ENCODE results near the gene PPP4C. TPM values are rescaled to one million over a fixed set of nuclear protein-coding genes. Genes with fewer than 3 reads are reported as not detected.

The PPP4C gene
- polyA plus RNA-seq (2013, experiment 1 of 2): 112 TPM
- polyA plus RNA-seq (2013, experiment 2 of 2): 110 TPM

DNA sequence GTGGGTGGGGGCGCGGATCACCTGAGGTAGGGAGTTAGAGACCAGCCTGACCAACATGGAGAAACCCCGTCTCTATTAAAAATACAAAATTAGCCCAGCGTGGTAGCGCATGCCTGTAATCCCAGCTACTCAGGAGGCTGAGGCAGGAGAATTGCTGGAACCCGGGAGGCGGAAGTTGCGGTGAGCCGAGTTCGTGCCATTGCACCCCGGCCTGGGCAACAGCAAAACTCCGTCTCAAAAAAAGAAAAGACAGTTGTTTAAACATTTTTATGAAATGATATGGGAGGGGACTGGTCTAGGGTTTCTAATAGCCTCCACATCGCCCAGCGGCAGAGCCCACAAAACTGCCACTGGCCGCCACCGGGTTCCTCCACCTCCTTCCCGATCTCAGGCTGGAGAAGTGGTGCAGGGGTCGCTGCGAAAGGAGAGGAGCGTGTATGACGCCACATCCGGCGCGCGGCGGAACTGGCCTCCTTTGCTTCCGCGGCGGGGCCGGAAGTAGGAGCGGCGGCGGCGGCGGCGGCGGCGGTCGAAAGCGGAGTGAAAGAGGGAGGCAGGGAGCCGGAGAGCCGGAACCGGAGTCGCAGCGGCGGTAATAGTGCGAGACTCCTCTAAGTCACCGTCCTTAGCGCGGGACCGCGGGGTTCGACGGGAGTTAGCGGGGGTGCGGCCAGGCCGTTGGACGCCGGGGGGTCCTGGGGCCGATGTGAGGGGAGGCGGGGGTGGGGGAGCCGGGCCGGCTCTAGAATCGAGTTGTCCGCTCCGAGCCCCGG, at the start of gene PPP4C:
Gene PPP4C, plus strand, starts transcription at position 492 of the 773 bp plus-strand sequence. CDS start 384 bp downstream, outside the sequence.
- peak within 1 kb of the TSS; percentile 77 for H3K27ac ChIP-seq (replicated peaks; ENCODE audit: low read length)
- no peak within 1 kb of the TSS for H2BK120ac ChIP-seq (ENCODE audit: low read depth, low read length)
- H2BK5ac ChIP-seq (ENCODE audit: low read length): peak within 1 kb of the TSS; percentile 91
- H3K9me3 ChIP-seq (replicated peaks in 1 of 2; ENCODE audit: control insufficient read depth in 2 of 2, insufficient read depth in 1 of 2, low read depth in 1 of 2, low read length in 2 of 2): no peaks in the 10 kb centered on the region
- H3K79me1 ChIP-seq (ENCODE audit: low read depth, low read length): peaks cover 19% of the 10 kb centered on the region
- H3K9ac ChIP-seq (ENCODE audit: low read depth, low read length, poor library complexity): peak within 1 kb of the TSS; percentile 98
- H2BK12ac ChIP-seq (ENCODE audit: low read length): no peak within 1 kb of the TSS
- H3K18ac ChIP-seq (ENCODE audit: low read length): peak within 1 kb of the TSS; percentile 97
- peaks cover 0 to 2% (median 0%) of the 10 kb centered on the region in 3 experiments for H3K27me3 ChIP-seq (ENCODE audit: control insufficient read depth in 3 of 3, insufficient read depth in 3 of 3, low read depth in 1 of 3, low read length in 3 of 3)
- H3K4me2 ChIP-seq (ENCODE audit: insufficient read depth, low read length, poor library complexity, severe bottlenecking): peak within 1 kb of the TSS; percentile 92
- H3K23ac ChIP-seq (ENCODE audit: low read depth, low read length, poor library complexity): peak within 1 kb of the TSS; percentile 98
- H3K4me1 ChIP-seq (ENCODE audit: control insufficient read depth in 2 of 2, insufficient read depth in 1 of 2, low read depth in 1 of 2, low read length in 2 of 2): peaks cover 4 to 6% of the 10 kb centered on the region in 2 donors
- no peak within 1 kb of the TSS for H3K4ac ChIP-seq (ENCODE audit: low read length)
- H2AK5ac ChIP-seq (ENCODE audit: low read depth, low read length): peak within 1 kb of the TSS; percentile 95
- peak within 1 kb of the TSS; percentile 78 for H3K14ac ChIP-seq (ENCODE audit: low read length)
- no peak within 1 kb of the TSS for H4K8ac ChIP-seq (ENCODE audit: low read depth, low read length)
- H3K4me3 ChIP-seq (ENCODE audit: low read length in 2 of 2): peak within 1 kb of the TSS; percentile 96 to 97
- no peak within 1 kb of the TSS for H4K91ac ChIP-seq (ENCODE audit: low read depth, low read length, poor library complexity)
- no CpG with 5 or more reads among the region's 67 CpGs for WGBS, 2 donors (ENCODE audit: extremely low coverage in 2 of 2, insufficient read length in 2 of 2, insufficient replicate concordance in 1 of 2)
- peak within 1 kb of the TSS; percentile 95 for H2AFZ ChIP-seq (ENCODE audit: low read length)
- peak within 1 kb of the TSS; percentile 13 for H2BK15ac ChIP-seq (ENCODE audit: low read length)
- H3K36me3 ChIP-seq (replicated peaks in 1 of 2; ENCODE audit: control insufficient read depth in 2 of 2, insufficient read depth in 2 of 2, low read length in 2 of 2): peaks cover 31 to 62% of the 10 kb centered on the region in 2 donors
- DNase-seq (ENCODE audit: low spot score): peak; percentile 78

DNA sequence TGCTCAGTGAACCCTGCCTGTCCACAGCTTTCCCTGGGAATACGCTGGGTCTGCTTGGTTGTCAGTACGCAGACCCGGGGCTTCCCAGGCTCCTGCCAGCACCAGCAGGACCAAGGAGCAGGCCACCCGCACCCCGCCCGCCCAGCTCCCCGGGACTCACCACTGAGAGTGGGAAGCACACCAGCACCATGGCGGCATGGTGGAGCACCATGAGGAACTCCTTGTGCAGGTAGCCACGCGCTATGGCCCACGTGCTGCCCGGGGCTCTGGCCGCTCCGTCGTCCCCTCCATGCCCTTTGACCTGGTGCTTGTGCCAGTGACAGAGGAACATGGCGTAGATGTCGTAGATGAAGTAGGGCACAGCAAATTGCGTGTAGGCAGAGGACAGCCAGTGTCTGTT, 49.3 kb upstream of the PPP4C start:
- no peak overlapping the region for H3K18ac ChIP-seq (ENCODE audit: low read length)
- no peak overlapping the region for H3K4me2 ChIP-seq (ENCODE audit: insufficient read depth, low read length, poor library complexity, severe bottlenecking)
- H3K79me1 ChIP-seq (ENCODE audit: low read depth, low read length): peaks cover 2% of the 10 kb centered on the region
- no peak overlapping the region for H2BK15ac ChIP-seq (ENCODE audit: low read length)
- H3K4me3 ChIP-seq (ENCODE audit: low read length in 2 of 2): no peak overlapping the region
- H3K9me3 ChIP-seq (replicated peaks in 1 of 2; ENCODE audit: control insufficient read depth in 2 of 2, insufficient read depth in 1 of 2, low read depth in 1 of 2, low read length in 2 of 2): no peaks in the 10 kb centered on the region
- DNase-seq (ENCODE audit: low spot score): no peak
- WGBS, 2 donors (ENCODE audit: extremely low coverage in 2 of 2, insufficient read length in 2 of 2, insufficient replicate concordance in 1 of 2): no CpG with 5 or more reads among the region's 18 CpGs
- peak overlapping the region; percentile 65 for H3K14ac ChIP-seq (ENCODE audit: low read length)
- peak overlapping the region; percentile 69 for H3K23ac ChIP-seq (ENCODE audit: low read depth, low read length, poor library complexity)
- H3K27me3 ChIP-seq (ENCODE audit: control insufficient read depth in 3 of 3, insufficient read depth in 3 of 3, low read depth in 1 of 3, low read length in 3 of 3): peaks cover 0 to 24% (median 0%) of the 10 kb centered on the region in 3 experiments
- no peak overlapping the region for H4K91ac ChIP-seq (ENCODE audit: low read depth, low read length, poor library complexity)
- no peak overlapping the region for H3K27ac ChIP-seq (replicated peaks; ENCODE audit: low read length)
- H3K4ac ChIP-seq (ENCODE audit: low read length): no peak overlapping the region
- H3K9ac ChIP-seq (ENCODE audit: low read depth, low read length, poor library complexity): peak overlapping the region; percentile 56
- no peak overlapping the region for H2AFZ ChIP-seq (ENCODE audit: low read length)
- H2BK5ac ChIP-seq (ENCODE audit: low read length): no peak overlapping the region
- no peak overlapping the region for H4K8ac ChIP-seq (ENCODE audit: low read depth, low read length)
- peaks cover 6 to 17% of the 10 kb centered on the region in 2 donors for H3K4me1 ChIP-seq (ENCODE audit: control insufficient read depth in 2 of 2, insufficient read depth in 1 of 2, low read depth in 1 of 2, low read length in 2 of 2)
- H3K36me3 ChIP-seq (replicated peaks in 1 of 2; ENCODE audit: control insufficient read depth in 2 of 2, insufficient read depth in 2 of 2, low read length in 2 of 2): peaks cover 0 to 7% of the 10 kb centered on the region in 2 donors
- no peak overlapping the region for H2AK5ac ChIP-seq (ENCODE audit: low read depth, low read length)
- no peak overlapping the region for H2BK120ac ChIP-seq (ENCODE audit: low read depth, low read length)
- no peak overlapping the region for H2BK12ac ChIP-seq (ENCODE audit: low read length)

DNA sequence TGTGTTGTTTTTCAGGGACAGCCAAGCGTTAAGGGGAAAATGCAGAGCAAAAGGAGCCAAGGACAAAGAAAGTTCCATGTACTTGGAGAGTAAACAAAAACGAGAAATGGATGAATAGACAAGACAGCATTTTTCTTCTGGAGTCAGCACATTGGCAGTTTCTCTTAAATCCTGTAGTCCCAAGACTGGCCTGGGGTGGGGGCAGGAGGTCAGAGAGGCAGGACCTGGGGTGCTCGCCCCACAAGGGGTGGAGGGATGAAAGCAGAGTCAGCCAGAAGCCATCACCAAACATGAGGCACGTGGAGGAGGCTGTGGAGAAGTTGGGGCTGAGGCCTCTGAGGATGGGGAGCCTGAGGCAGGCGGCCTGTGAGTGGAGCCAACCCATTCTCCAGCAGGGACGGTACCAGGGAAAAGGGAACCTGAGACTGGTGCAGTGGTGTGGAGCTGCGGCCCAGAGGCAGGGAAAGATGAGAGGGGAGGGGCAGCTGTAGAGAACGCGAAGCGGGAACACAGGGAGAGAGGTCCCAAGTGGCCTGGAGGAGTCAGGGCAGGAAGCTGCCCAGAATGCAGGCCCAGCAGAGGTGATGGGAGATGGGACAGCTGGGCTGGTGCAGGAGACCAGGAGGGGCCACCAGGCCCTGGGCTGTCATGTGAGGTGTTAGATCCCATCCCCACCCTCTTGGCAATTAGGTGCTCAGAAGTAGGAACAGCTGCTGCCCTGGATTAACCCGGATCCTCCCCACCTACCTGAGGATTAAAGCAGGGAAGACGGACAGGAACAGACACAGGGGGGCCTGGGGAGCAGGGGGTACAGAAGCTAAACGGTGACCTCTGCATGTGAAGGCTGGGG, 48.0 kb upstream of the PPP4C start:
- Histone ChIP-seq H4K91ac (ENCODE audit: low read depth, low read length, poor library complexity) (no peak overlapping the region), H3K4me3 (ENCODE audit: low read length in 2 of 2) (no peak overlapping the region), H3K4me2 (ENCODE audit: insufficient read depth, low read length, poor library complexity, severe bottlenecking) (no peak overlapping the region), H2BK5ac (ENCODE audit: low read length) (no peak overlapping the region), H2BK12ac (ENCODE audit: low read length) (no peak overlapping the region), H3K4ac (ENCODE audit: low read length) (no peak overlapping the region), H3K9me3 (replicated peaks in 1 of 2; ENCODE audit: control insufficient read depth in 2 of 2, insufficient read depth in 1 of 2, low read depth in 1 of 2, low read length in 2 of 2) (no peaks in the 10 kb centered on the region), H3K79me1 (ENCODE audit: low read depth, low read length) (no peaks in the 10 kb centered on the region), H2BK120ac (ENCODE audit: low read depth, low read length) (no peak overlapping the region), H3K23ac (ENCODE audit: low read depth, low read length, poor library complexity) (no peak overlapping the region), H4K8ac (ENCODE audit: low read depth, low read length) (no peak overlapping the region), H2AFZ (ENCODE audit: low read length) (no peak overlapping the region), H3K27ac (replicated peaks; ENCODE audit: low read length) (no peak overlapping the region), H3K9ac (ENCODE audit: low read depth, low read length, poor library complexity) (no peak overlapping the region), H3K4me1 (ENCODE audit: control insufficient read depth in 2 of 2, insufficient read depth in 1 of 2, low read depth in 1 of 2, low read length in 2 of 2) (peaks cover 12 to 24% of the 10 kb centered on the region in 2 donors), H3K36me3 (replicated peaks in 1 of 2; ENCODE audit: control insufficient read depth in 2 of 2, insufficient read depth in 2 of 2, low read length in 2 of 2) (peaks cover 0 to 7% of the 10 kb centered on the region in 2 donors), H3K27me3 (ENCODE audit: control insufficient read depth in 3 of 3, insufficient read depth in 3 of 3, low read depth in 1 of 3, low read length in 3 of 3) (peaks cover 0 to 24% (median 0%) of the 10 kb centered on the region in 3 experiments), H2BK15ac (ENCODE audit: low read length) (no peak overlapping the region), H3K14ac (ENCODE audit: low read length) (no peak overlapping the region), H2AK5ac (ENCODE audit: low read depth, low read length) (no peak overlapping the region), H3K18ac (ENCODE audit: low read length) (no peak overlapping the region)
- WGBS, 2 donors (ENCODE audit: extremely low coverage in 2 of 2, insufficient read length in 2 of 2, insufficient replicate concordance in 1 of 2): no CpG with 5 or more reads among the region's 13 CpGs
- DNase-seq (ENCODE audit: low spot score): no peak

Data from neuronal stem cell (in vitro differentiated cells).